Hematopoietic multipotent progenitor cell treated with erythropoietin and hydrocortisone succinate and interleukin-3 and kit ligand, for 8 days (in vitro differentiated cells): Measurements from ENCODE around the gene PSAP.
A peak's percentile ranks its signal among the peaks of the same experiment; 100 is the strongest.
"Not testable (repeated sequence)": the region's sequence is repeated elsewhere in the genome, so short reads cannot be mapped to it uniquely, and the experiment has no call there.

Experiments
- DNase-seq: peaks from one replicate; pipeline ENCODE4 v3.0.0-alpha.2; 2015

PSAP gene

DNA sequence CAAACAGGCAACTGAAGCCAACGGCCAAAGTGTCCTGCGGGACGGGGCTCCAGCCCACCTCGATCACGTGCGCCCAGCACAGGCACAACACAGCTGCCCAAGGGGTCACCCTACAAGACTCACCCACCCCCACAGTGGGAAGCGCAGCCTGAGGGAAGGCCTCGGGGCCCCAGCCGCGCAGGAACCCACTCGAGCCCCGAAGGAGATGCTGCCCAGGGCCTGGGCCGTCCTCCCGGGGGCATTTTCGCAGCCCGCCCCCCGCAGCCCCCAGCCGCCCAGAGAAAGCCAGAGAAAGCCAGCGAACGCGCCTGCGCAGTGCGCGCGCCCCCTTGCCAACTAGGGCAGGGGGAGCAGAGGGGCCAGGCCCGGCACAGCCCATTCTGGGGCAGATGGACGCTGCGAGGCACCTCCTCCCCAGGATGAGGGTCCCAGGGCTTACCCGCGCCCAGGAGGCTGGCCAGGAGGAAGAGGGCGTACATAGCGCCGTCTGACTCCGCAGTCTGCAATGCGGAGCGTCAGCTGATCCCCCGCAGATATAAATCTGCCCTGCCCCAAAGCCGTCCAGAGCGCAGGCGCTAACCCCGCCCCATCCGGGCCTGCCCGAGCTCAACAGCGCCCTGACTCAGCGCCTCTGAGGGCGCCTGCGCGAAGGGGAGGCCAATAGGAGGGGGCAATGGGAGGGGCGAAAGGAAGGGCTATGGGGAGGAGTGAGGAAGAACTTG is at the start of gene PSAP:
TSS of gene PSAP (minus strand) at position 509 of the 722 bp plus-strand sequence. CDS start at position 479, 30 bp downstream.
- peak; percentile 98 for DNase-seq

DNA sequence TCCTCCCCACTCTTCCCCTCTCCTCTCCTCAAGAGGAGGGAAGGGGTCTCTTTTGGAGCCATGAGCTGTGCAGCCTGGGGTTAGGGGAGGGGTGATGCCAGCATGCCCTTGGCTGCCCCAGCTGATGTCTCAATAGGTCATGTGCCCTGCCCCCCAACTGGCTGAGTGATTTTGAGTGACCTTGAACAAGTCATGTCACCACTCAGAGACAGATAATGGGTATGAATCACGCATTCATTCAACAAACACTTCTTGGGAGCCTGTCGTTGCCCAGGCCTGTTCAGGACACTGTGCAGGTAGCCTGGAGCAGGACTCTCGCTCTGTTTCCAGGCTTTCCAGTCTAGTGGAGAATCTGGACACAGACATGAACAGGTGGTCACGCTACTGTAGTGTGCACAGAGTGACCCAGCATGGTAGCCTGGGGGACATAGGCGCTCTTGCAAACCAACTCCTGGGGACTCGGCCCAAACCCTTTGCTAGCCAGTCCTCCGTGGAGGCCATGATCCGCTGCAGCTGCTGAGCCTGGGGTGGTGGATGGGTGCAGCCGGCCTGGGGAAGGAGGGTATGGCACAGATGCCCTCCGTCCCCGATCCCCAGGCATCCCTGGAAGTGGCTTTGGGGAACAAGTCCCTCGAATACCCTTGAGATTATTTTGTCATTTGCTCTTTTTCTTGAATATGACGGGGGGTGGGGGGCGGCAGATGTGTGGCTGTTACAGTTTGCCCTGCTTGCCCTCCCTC is 49.6 kb upstream of the PSAP start:
- no peak for DNase-seq

DNA sequence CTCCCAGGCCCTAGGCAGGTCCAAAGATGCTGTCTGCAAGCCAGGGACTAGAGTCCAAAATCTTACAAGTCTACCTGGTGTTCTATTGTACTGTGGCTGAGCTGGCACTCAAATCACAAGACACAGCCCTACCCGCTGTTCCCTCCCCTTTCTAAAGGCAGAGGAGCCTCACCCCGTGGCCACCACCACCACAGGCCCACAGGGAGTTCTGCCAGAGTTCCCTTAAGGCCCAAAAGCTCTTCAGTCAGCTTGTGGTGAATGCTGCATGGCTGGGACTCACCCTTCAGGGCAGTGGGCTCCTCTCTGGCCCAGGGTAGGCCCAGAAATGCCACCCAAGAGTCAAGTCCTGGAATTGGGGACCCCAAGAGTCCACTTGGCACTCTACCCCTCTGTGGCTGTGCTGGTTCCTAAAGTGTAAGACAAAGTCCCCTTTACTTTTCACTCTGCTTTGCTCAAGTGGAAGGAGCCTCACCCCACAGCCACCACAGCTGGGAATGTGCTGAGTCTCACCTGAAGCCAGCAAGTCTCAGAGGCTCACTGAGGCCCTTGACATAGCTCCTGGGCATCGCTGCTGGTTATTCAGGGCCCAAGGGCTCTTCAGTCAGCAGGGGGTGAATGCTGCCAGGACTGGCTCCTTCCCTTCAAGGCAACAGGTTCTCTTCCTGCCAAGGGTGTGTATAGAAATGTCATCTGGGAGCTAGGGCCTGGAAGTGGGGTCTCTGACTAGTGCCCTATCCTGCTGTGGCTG is 48.8 kb upstream of the PSAP start:
- DNase-seq: no peak

DNA sequence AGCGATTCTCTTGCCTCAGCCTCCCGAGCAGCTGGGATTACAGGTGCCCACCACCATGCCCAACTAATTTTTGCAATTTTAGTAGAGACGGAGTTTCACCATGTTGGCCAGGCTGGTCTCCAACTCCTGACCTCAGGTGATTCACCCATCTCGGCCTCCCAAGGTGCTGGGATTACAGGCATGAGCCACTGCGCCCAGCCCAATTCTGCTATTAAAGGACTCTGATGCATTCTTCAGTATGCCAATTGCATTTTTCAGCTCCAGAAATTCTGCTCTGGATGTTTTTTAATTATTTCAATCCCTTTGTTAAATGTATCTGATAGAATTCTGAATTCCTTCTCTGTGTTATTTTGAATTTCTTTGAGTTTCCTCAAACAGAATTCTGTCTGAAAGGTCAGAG is 47.3 kb upstream of the PSAP start:
- not testable (repeated sequence) for DNase-seq

DNA sequence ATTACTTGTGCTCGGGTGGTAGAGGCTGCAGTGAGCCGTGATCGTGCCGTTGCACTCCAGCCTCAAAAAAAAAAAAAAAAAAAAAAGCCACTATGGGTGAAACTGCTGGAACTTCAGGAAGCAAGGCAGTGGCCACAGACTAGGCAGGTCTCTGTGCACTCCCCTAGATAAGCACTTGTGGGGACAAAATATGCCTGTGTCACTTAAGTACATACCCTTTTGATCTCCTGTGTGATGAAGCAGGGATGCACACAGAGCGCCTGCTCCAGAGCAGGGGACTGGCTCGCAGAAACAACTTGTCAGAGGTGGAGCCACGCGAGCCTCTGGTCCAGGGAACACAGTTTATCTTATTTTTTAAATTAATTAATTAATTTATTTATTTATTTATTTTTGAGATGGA is 42.9 kb upstream of the PSAP start:
- DNase-seq: peak; percentile 92

DNA sequence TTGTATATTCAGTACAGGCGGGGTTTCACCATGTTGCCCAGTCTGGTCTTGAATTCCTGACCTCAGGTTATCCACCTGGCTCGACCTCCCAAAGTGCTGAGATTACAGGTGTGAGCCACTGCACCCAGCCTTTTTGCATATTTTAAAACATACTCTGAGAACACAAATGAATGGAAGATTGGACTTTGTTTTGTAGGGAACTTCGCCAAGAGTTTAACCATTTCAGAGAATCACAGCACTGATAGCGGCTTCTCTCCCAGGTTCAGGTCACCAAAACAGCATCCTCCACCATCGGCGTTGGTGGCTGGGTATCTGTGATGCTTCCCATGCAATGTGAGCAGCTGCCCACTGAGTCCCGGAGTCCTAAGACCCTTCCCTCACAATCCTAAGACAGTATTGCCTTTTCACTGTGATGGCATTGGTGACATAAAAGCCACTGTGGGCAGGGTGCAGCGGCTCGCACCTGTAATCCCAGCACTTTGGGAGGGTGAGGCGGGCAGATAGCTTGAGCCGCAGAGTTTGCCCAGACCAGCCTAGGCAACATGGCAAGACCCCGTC is 42.3 kb upstream of the PSAP start:
- DNase-seq: no peak

DNA sequence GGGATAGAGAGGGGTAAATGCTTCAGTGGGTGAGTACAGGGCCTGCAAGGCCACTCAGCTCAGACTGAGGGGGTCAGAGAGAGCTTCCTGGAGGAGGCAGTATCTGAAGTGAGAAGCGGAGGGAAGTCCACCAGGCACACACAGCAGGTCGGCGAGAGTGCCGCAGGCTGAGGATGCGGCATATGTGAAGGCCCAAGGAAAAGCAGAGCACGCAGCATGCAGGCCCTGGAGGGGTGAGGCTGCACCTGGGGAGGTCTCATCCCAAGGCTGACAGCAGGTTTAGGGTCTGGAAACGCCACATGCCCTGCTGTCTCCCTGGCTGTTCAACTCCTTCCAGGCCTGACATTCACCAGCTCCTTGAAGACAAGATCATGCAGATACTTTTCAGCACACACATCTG is 40.4 kb upstream of the PSAP start:
- DNase-seq: no peak

DNA sequence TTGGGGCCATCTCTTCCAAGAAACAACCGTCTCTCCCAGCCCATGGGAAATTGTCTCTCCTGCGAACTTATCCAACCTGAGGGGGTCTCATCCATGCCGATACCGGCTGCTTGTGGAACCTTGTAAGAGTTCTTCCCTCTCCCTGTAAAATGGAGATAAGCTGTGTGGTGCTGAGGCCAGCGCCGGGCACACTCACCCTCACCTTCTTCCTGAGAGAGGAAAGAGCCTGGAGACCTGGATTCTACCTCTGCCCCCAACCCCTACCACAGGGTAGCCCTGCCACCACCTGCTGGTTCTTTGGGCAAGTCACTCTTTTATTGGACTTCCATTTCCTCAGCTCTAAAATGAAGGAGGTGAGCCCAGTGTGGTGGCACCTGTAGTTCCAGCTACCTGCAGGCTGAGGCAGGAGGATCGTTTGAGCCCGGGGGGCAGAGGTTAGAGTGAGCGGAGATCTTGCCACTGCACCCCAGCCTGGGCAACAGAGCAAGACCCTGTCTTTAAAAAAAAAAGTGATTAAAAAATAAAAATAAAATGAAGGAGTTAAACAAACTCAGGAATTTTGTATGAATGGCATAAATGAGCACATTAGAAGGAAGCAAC is 38.4 kb upstream of the PSAP start:
- DNase-seq: peak; percentile 30

DNA sequence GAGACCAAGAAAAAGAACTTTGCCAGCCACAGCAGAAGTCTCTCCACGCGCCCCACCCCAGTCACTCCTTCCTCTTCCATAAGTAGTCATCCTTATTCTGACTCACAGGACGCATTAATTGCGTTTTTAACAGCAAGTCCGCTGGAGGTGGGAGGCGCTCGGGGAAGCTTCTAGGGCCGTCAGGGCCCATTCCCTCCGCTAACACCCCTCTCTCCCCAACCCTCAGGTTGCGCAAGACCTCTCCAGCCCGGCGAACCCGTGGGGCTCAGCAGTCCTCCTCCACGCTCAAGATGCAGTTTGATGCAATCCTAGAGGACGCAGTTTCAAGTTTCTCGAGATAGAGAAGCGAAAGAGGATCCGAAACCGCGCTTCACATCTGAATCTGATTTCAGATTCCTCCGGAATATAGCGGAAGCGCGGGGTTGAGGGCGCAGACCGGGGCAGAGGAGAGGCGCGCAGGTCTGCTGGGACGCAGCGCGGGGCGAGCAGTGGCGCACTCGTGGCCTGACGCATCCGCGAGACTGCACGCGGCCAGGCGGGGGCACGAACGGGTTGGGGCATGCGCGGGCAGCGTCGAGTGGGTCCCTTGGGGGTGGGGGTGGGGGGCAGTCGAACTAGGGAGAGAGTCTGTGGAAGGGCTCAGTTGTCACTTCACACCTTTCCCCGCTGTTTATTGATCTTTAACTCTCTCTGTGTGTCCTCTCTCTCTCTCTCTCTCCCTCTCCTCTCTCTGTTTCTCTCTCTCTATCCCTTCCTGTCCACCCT is 37.8 kb upstream of the PSAP start:
- peak; percentile 48 for DNase-seq

DNA sequence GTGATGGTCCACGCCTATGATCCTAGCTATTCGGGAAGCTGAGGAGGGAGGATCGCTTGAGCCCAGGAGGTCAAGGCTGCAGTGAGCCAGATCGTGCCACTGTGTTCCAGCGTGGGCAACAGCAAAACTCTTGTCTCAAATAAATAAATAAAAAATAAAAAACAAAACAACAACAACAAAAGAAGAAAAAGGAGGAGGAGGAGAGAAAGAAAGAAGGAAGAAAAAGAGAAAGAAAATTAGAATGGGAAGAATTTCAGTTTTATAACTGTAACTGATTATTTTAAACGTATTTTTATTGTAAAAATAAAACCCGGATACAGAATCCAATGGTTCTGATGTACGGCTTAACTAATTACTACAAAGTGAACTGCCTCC is 37.2 kb upstream of the PSAP start:
- DNase-seq: no peak

DNA sequence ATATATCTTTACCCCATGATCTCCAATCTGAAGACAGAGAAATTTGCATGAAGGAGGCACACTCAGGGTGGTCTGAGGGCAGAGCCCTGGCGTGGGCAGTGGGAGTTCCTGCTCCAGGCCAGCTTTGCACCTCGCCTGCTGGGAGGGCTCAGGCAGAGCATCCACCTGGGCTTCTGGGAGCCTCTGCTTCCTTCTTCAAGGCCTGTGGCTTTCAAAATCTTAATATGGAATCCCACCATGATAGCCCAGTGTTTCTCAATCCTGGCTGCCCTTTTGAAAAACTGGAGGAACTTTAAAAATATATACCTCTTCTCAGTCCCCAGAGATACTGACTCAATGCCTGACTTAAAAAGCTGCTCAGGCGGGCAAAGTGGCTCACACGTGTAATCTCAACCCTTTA is 36.7 kb upstream of the PSAP start:
- no peak for DNase-seq

DNA sequence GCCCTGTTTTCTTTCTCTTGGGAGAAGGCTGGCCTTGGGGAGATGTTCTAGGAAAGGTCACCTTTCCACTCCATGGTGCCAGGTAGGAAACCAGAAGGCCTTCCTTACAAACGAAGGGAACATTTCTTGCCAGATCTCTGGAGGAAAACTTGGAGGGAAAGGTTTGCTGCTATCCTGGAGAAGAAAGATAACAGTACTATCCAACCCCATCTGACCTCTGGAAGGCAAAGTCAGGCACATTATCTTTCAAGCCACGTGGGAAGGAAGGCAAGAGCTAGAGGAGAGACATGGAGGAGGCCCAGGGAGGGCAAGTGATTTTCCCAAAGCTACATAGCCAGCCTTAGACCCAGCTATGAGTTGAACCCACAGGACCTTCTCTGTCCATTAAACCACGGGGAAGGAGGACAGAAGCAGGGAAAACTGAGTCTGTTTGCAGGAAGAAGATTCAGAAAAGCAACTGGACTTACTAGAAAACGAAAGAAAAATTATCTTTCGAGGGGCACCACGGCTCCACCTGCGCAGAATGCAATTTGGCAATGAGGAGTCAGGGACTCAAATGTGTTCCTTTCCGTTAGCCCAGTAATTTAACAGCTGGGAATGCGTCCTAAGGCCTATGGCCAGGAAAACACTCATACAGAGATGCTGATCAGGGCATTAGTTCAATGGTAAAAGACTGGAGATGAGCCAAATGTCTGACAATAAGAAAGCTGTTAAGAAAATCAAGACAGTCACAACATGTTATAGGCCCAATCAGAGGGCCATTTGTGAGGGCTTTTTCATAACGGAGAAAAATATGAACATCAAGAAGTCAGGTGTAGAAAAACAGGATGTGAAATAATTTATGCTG is 32.0 kb upstream of the PSAP start:
- DNase-seq: peak; percentile 62

DNA sequence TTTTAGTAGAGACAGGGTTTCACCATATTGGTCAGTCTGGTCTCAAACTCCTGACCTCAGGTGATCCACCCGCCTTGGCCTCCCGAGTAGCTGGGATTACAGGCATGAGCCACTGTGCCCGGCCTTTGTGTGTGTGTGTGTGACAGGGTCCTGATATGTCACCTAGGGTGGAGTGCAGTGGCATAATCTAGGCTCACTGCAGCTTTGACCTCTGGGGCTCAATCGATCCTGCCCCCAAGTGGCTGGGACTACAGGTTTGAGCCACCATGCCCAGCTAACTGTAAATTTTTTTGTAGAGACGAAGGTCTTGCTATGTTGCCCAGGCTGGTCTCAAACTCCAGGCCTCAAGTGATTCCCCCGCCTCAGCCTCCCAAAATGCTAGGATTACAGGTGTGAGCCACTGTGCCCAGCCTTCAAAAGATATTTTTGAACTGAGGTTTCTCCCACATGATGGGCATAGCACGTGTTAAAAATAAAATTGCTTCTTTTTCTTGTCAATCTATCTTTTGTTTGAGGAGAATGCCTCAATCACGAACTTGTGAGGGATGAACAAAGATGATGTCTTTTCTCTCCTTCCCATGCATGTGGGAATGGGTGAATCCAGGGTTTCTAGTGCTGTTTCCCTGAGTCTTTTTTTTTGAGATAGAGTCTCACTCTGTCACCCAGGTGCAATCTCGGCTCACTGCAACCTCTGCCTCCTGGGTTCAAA is 30.8 kb upstream of the PSAP start:
- peak; percentile 65 for DNase-seq

DNA sequence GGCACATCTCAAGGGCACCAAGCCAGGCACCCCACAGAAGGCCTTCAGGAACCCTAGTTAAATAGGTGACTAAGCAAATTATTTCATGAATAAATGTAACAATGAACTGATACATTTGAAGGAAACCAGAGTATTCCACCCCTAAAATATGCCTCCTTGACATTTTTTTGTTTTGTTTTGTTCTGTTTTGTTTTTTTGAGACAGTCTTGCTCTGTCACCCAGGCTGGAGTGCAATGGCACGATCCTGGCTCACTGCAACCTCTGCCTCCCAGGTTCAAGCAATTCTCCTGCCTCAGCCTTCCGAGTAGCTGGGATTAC is 30.2 kb upstream of the PSAP start:
- DNase-seq: not testable (repeated sequence)

DNA sequence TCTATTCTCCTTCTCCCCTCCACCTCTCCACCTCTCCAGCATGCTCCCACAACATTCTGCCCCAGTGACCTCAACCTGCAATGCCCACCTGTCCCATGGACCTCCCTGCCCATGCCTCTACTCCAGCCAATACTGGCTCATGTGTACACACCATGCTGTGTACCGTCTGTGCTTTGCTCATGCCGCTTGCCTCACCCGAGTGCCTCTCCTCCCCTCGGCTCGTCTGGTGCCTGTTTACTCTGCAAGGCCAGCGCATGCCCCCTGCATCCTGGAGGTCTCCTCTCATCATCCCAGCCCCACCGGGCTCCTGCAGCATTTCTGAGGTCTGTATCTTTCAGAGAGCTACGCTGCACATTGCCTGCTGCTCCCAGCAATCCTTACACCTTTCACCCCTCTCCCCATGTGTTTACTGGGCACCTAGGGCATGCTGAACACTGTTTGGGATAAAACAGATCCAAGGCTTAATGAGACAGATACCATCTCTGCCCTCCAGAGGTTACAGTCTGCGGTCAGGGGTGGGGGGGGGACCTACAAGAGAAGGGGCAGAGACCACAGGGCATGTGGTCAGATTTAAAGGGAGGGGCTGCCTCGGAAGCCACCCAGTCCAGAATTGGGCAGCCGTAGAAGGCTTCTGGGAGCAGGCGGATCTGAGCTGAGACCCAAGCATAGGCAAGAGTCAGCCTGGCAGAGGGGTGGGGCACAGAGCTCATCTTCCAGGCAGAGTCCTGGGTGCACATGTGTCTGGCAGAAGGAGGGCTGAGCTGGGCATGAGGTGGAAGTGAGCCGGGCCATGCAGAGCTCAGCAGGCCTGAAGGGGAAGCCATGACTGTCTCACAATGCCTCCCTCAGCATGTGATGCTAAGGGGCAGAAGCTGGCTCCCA is 29.6 kb upstream of the PSAP start:
- peak; percentile 52 for DNase-seq

DNA sequence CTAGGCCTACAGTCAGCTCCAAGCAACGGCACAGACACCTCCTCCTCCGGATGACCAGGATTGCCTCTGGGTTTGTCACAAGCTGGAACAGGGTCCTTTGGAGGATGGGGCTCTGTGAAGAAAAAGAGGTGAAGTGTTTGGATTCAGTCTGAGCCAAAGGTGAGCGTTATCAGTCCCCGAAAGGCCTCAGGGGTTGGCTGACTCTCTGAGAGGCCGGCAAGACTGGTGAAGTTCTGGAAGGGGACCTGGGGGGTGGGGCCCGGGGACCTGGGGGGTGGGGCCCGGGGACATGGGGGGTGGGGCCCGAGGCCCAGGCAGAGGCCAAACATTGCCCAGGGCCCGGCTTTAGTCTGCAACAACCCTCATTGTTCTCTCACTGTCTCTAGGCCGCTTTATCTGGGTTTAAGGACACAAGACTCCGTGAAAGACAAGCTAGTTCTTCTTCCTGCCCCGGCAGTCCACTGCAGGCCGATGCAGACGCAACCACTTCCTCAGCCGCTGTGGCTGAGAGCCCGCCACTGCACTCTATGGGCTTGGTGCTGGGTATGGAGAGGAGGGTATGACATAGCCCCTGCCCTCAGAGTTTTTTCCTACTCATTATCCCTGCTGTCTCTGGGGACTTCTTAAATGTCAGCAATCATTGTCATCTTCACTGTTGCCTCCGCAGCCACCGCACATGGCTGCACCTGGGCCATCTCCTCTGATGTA is 27.4 kb upstream of the PSAP start:
- peak; percentile 42 for DNase-seq

DNA sequence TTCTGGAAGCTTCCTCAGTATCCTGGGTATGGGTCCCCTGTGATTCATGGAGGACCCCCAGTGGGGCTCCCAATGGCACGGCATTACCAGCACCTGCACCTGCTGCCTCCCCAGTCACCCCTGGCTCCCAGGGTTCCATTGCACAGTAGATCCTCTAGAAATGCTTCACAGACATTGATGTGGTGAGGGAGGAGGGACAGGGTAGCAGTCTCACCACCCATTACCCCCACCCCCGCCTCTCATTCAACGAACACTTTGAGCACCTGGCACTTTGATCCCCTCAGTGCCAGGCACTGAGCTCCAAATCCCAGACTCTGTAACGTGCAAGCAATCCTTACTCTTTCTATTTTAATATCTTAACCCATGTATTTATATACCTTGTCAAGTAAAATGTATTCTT is 26.8 kb upstream of the PSAP start:
- no peak for DNase-seq

DNA sequence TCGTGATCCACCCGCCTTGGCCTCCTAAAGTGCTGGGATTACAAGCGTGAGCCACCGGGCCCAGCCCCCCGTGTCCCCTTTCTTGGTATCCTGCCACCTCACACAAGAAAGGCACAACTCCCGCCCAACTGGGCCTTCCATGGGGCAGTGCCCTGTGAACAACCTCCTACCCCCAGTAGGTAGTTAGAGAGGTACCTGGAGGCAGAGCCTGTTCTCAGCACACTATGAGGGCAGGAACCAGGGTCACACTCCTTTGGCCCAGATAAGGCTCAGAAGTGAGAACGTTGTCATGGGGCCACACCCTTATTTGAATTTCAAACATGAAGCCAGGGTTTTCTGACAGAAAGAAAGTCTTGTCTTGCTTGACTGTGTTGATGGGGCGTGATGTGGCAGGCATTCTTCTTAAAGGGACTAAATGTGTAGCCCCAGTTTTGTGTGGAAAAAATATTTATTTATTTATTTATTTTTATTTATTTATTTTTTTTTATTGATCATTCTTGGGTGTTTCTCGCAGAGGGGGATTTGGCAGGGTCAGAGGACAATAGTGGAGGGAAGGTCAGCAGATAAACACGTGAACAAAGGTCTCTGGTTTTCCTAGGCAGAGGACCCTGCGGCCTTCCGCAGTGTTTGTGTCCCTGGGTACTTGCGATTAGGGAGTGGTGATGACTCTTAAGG is 23.8 kb upstream of the PSAP start:
- peak; percentile 91 for DNase-seq
